T-cell (primary cell): Measurements from ENCODE around the gene PABPN1L. TPM values are rescaled to one million over a fixed set of nuclear protein-coding genes. Genes with fewer than 3 reads are reported as not detected.
A peak's percentile ranks its signal among the peaks of the same experiment; 100 is the strongest.

ENCODE experiments used
- ATAC-seq, 4 experiments: fragments of 200-7000 bp in 3 of 4; fragments of 150-1000 bp in 1 of 4; cut with Tn5 transposase; replicated peaks in 1 of 4; 1 replicate in 3 of 4; 2 replicates in 1 of 4; pipeline ENCODE4 v1.10.0; 2021; ENCODE audit warnings: moderate library complexity in 3 of 4, mild to moderate bottlenecking in 2 of 4, moderate number of reproducible peaks in 1 of 4
- CTCF ChIA-PET, 2 donors: fragments of 300-600 bp; sonication (Branson Sonifier 250); formaldehyde crosslinking; loops; one replicate each; lab custom pipeline; 2022; ENCODE audit warnings: antibody characterized with exemption in 2 of 2; lab: Charles Lee
- POLR2A ChIA-PET, 2 donors: fragments of 300-600 bp; sonication (Branson Sonifier 250); formaldehyde crosslinking; loops; one replicate each; lab custom pipeline; 2022; ENCODE audit warnings: antibody characterized with exemption in 2 of 2; lab: Charles Lee
- DNase-seq, 35 experiments: peaks; one replicate each; pipeline versions ENCODE4 v3.0.0 to v3.0.0-alpha.2; 2013 to 2023
- H3K27ac ChIP-seq: one replicate; pipeline ENCODE4 v1.5.1; 2013; ENCODE audit warnings: low read length
- H3K27me3 ChIP-seq, 2 experiments: replicated peaks in 1 of 2; 1 replicate in 1 of 2; 2 replicates in 1 of 2; pipeline versions ENCODE4 v1.6.1 to v1.7.0; 2013; ENCODE audit warnings: low read length in 1 of 2, mixed read lengths in 1 of 2; ENCODE audit not compliant: control insufficient read depth in 2 of 2, insufficient read depth in 2 of 2; ENCODE audit errors: extremely low read depth in 1 of 2
- H3K36me3 ChIP-seq, 2 donors: 1 replicate in 1 of 2; 2 replicates in 1 of 2; pipeline versions ENCODE4 v1.6.1 to v1.7.0; 2013; ENCODE audit warnings: low read length in 1 of 2; ENCODE audit not compliant: control insufficient read depth in 2 of 2, insufficient read depth in 1 of 2; ENCODE audit errors: extremely low read depth in 1 of 2
- H3K4me1 ChIP-seq, 2 experiments: 1 replicate in 1 of 2; 2 replicates in 1 of 2; pipeline versions ENCODE4 v1.6.1 to v1.7.0; 2013; ENCODE audit warnings: low read length in 2 of 2, mixed read lengths in 1 of 2; ENCODE audit not compliant: insufficient read depth in 2 of 2, control insufficient read depth in 1 of 2; ENCODE audit errors: extremely low read depth in 1 of 2
- H3K4me3 ChIP-seq, 2 donors: 1 replicate in 1 of 2; 2 replicates in 1 of 2; pipeline versions ENCODE4 v1.5.1 to v1.7.0; 2013; ENCODE audit warnings: mild to moderate bottlenecking in 2 of 2, low read length in 1 of 2, moderate library complexity in 1 of 2; ENCODE audit not compliant: control insufficient read depth in 1 of 2; ENCODE audit errors: extremely low read depth in 1 of 2
- H3K9me3 ChIP-seq: 2 replicates; pipeline ENCODE4 v1.7.0; 2013
- H3K27ac Mint-ChIP-seq, 2 donors: one replicate each; pipeline ENCODE4 v1.8.0; 2020 to 2021; ENCODE audit warnings: mild to moderate bottlenecking in 2 of 2, mixed read lengths in 2 of 2
- H3K27me3 Mint-ChIP-seq, 2 donors: one replicate each; pipeline ENCODE4 v1.8.0; 2021 to 2022; ENCODE audit warnings: mixed read lengths in 2 of 2
- H3K36me3 Mint-ChIP-seq: one replicate; pipeline ENCODE4 v1.8.0; 2021; ENCODE audit warnings: mixed read lengths
- H3K4me1 Mint-ChIP-seq, 3 donors: one replicate each; pipeline ENCODE4 v1.8.0; 2020 to 2022; ENCODE audit warnings: mixed read lengths in 3 of 3, mild to moderate bottlenecking in 1 of 3
- H3K4me3 Mint-ChIP-seq, 3 donors: one replicate each; pipeline ENCODE4 v1.8.0; 2020 to 2022; ENCODE audit warnings: mild to moderate bottlenecking in 3 of 3, mixed read lengths in 3 of 3, moderate library complexity in 3 of 3
- H3K9me3 Mint-ChIP-seq, 3 donors: one replicate each; pipeline ENCODE4 v1.8.0; 2020 to 2022; ENCODE audit warnings: mixed read lengths in 3 of 3
- WGBS: methylation state at CpG from one replicate; pipeline ENCODE4 v1.1.5; 2013; ENCODE audit warnings: missing lambda C conversion rate; ENCODE audit not compliant: insufficient coverage; 5-methylcytosine and 5-hydroxymethylcytosine counted together
- total RNA-seq, 35 experiments: library from RNA in 6 of 35; stranded (reverse) in 6 of 35; fragments of 120-200 nt in 1 of 35; gene quantifications; one replicate each; pipeline versions ENCODE4 v1.2.1 to v1.2.4 and lab custom pipeline; 2013 to 2026

Gene PABPN1L
- total RNA-seq, 5 donors from 2014 or later (not counting 1 experiment from before 2014, with no cell fraction given) = not detected

DNA sequence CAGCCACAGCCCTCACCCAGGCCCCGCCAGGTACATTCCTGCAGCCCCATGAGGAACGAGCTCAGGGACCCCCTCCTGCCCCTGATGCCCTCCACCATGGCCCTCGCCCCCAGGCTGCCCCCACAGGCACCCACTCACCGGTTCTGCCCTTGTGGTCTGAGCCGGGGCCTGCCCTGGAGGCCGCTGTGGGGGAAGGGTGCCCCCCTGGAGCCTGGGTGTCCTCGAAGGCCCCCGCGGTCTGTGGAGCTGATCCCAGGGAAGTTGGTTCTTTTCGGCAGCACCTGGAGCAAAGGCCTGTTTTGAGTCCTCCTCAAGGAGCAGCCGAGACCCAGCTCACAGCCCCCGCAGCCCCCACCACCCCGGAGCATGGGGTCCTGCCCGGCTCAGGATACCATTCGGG lies 2.4 kb downstream of the PABPN1L start:
- no peaks in the 10 kb centered on the region for H3K9me3 ChIP-seq
- no peak overlapping the region for H3K27ac Mint-ChIP-seq
- no peaks in the 10 kb centered on the region for H3K4me1 ChIP-seq
- H3K9me3 Mint-ChIP-seq = no peaks in the 10 kb centered on the region
- DNase-seq (no peak), ATAC-seq (no peak)
- peaks cover 0 to 10% of the 10 kb centered on the region in 2 experiments for H3K27me3 ChIP-seq
- peaks cover 0 to 6% of the 10 kb centered on the region in 2 donors for H3K27me3 Mint-ChIP-seq
- H3K4me1 Mint-ChIP-seq = peaks cover 0 to 4% (median 2%) of the 10 kb centered on the region in 3 donors
- ChIA-PET CTCF (no interaction called here), POLR2A (no interaction called here)
- no peak overlapping the region for H3K4me3 ChIP-seq
- H3K4me3 Mint-ChIP-seq = no peak overlapping the region
- H3K36me3 Mint-ChIP-seq = peaks cover 14% of the 10 kb centered on the region
- H3K36me3 ChIP-seq = peaks cover 4 to 37% of the 10 kb centered on the region in 2 donors
- no peak overlapping the region for H3K27ac ChIP-seq
- whole genome bisulfite sequencing = 98% methylated on average over 8 of the region's 15 CpGs

DNA sequence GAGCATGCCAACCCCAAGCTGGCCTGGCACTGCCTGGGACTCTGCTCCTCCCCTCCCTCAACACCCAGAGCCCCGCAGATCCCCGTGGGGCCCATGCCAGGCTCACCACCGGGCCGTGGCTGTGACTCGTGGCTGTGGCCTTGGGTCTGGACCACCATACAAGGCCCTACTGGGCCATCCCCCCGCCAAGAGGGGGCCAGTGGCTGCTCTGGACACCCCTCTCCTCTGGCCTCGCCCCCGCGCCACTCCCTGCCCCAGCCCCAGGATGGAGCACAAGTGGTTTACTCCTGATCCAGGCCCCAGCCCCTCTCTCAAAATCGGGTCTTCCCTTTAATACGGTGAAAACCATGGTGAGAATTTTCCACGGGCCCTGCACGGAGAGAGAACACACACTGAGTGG lies 3.0 kb downstream of the PABPN1L start:
- H3K9me3 Mint-ChIP-seq = no peaks in the 10 kb centered on the region
- CTCF ChIA-PET = no interaction called here
- Histone ChIP-seq H3K4me1 (peaks cover 0 to 2% of the 10 kb centered on the region in 2 experiments), H3K36me3 (peaks cover 4 to 43% of the 10 kb centered on the region in 2 donors), H3K9me3 (no peaks in the 10 kb centered on the region), H3K27ac (no peak overlapping the region), H3K27me3 (peaks cover 0 to 8% of the 10 kb centered on the region in 2 experiments), H3K4me3 (no peak overlapping the region)
- H3K36me3 Mint-ChIP-seq = peaks cover 14% of the 10 kb centered on the region
- POLR2A ChIA-PET = no interaction called here
- no peak overlapping the region for H3K27ac Mint-ChIP-seq
- 74% methylated on average over 8 of the region's 13 CpGs for WGBS
- DNase-seq = no peak
- ATAC-seq = no peak
- no peak overlapping the region for H3K4me3 Mint-ChIP-seq
- H3K4me1 Mint-ChIP-seq = peaks cover 3 to 10% (median 7%) of the 10 kb centered on the region in 3 donors
- H3K27me3 Mint-ChIP-seq = peaks cover 0 to under 1% of the 10 kb centered on the region in 2 donors

- Mint-ChIP-seq H3K27me3 (no peaks in the 10 kb centered on the region), H3K36me3 (peaks cover 14% of the 10 kb centered on the region), H3K4me3 (no peak overlapping the region), H3K4me1 (peaks cover 8 to 15% (median 11%) of the 10 kb centered on the region in 3 donors), H3K27ac (no peak overlapping the region), H3K9me3 (no peaks in the 10 kb centered on the region)
- no peak for ATAC-seq
- WGBS = 86% methylated on average over 5 of the region's 25 CpGs
- ChIA-PET POLR2A (no interaction called here), CTCF (no interaction called here)
- no peak overlapping the region for H3K27ac ChIP-seq
- peaks cover 0 to 8% of the 10 kb centered on the region in 2 experiments for H3K27me3 ChIP-seq
- H3K4me1 ChIP-seq = peaks cover 4 to 7% of the 10 kb centered on the region in 2 experiments
- DNase-seq = no peak
- H3K36me3 ChIP-seq = peaks cover 4 to 43% of the 10 kb centered on the region in 2 donors
- H3K9me3 ChIP-seq = no peaks in the 10 kb centered on the region
- no peak overlapping the region for H3K4me3 ChIP-seq
These were observed 3.5 kb downstream of the PABPN1L start for GRCh38 chr16:88862968-88863367.

DNA sequence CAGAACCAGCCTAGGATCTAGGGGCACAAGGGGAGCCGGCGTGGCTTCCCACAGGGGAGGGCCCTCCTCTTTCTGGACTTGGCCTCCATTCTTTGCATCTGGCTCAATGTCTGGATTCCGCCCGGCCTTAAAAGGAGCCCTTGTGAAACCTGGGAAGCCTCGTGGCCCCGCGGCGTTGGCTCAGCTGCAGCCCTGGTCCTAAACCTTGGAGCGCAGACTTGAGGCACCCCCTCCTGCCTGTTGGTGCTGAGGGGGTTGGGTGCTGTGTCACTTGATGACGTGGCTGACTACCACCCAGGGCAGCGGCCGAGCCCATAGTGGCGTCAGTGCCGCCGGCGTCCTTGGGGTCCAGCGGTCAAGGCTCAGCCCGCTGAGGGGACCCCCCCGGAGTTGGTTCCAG lies 5.1 kb downstream of the PABPN1L start:
- Histone ChIP-seq H3K9me3 (no peaks in the 10 kb centered on the region), H3K4me3 (no peak overlapping the region), H3K4me1 (peaks cover 7 to 16% of the 10 kb centered on the region in 2 experiments), H3K36me3 (peaks cover 4 to 43% of the 10 kb centered on the region in 2 donors), H3K27me3 (peaks cover 0 to 2% of the 10 kb centered on the region in 2 experiments), H3K27ac (no peak overlapping the region)
- Mint-ChIP-seq H3K36me3 (peaks cover 14% of the 10 kb centered on the region), H3K4me1 (peaks cover 16 to 19% (median 17%) of the 10 kb centered on the region in 3 donors), H3K4me3 (no peak overlapping the region), H3K27me3 (no peaks in the 10 kb centered on the region), H3K27ac (no peak overlapping the region), H3K9me3 (no peaks in the 10 kb centered on the region)
- WGBS = 97% methylated on average over 19 of the region's 19 CpGs
- CTCF ChIA-PET = no interaction called here
- POLR2A ChIA-PET = no interaction called here
- no peak for ATAC-seq
- DNase-seq = no peak

- no peak overlapping the region for H3K4me3 ChIP-seq
- peaks cover 12 to 34% of the 10 kb centered on the region in 2 experiments for H3K4me1 ChIP-seq
- H3K36me3 Mint-ChIP-seq = peaks cover 14% of the 10 kb centered on the region
- DNase-seq = no peak
- H3K27ac Mint-ChIP-seq = no peak overlapping the region
- no peaks in the 10 kb centered on the region for H3K27me3 ChIP-seq
- POLR2A ChIA-PET = no interaction called here
- H3K27me3 Mint-ChIP-seq = no peaks in the 10 kb centered on the region
- H3K4me3 Mint-ChIP-seq = peak overlapping the region in 2 of 3 donors; percentile 5 to 13
- H3K4me1 Mint-ChIP-seq = peaks cover 31 to 34% (median 31%) of the 10 kb centered on the region in 3 donors
- CTCF ChIA-PET = no interaction called here
- H3K27ac ChIP-seq = no peak overlapping the region
- no peaks in the 10 kb centered on the region for H3K9me3 ChIP-seq
- H3K36me3 ChIP-seq = peaks cover 4 to 43% of the 10 kb centered on the region in 2 donors
- ATAC-seq = no peak
- H3K9me3 Mint-ChIP-seq = no peaks in the 10 kb centered on the region
- 95% methylated on average over 13 of the region's 20 CpGs for WGBS
These were observed 6.9 kb downstream of the PABPN1L start for GRCh38 chr16:88859381-88860091.

DNA sequence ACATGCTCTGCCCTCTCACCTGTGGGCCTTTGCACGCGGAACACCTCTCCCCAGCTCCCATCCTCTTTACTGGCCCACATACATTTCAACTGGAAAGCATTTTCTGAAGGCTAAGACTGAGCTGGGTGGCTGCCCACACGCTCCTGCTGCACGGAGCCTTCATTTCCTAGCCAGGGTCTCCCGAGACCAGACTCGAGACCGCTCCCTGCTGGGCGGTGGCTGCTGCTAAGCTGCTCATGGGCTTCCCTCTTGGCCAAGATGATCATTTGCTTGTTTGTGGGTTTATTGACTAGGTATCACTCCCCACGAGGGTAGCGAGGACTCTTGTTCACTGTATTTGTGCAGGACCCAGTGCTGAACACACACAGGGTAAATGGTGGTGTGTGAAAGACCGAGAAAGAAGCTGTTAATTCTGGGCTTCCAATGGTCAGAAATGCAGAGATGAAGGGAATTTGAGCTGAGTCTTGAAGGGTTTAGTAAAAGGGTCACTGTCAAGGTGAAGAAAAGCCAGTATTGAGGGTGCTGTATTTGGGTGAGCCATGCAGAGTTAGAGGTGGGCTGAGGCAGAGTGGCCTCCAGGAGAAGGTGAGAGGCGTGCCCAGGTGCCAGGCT lies 8.6 kb downstream of the PABPN1L start:
- peak; percentile 51 to 56 (median 54) for ATAC-seq
- peak overlapping the region; percentile 68 for H3K27ac ChIP-seq
- WGBS = 13% methylated on average over 10 of the region's 12 CpGs

More for the DNA sequence above, 8.6 kb downstream of the PABPN1L start:
- Mint-ChIP-seq H3K9me3 (no peaks in the 10 kb centered on the region), H3K27ac (peak overlapping the region; percentile 90 to 97), H3K4me3 (peak overlapping the region; percentile 95 to 97 (median 97)), H3K27me3 (no peaks in the 10 kb centered on the region), H3K4me1 (peaks cover 31 to 37% (median 34%) of the 10 kb centered on the region in 3 donors), H3K36me3 (peaks cover 14% of the 10 kb centered on the region)
- peaks cover 12 to 38% of the 10 kb centered on the region in 2 experiments for H3K4me1 ChIP-seq
- no peaks in the 10 kb centered on the region for H3K9me3 ChIP-seq
- DNase-seq = peak; percentile 46 to 82 (median 67)
- ChIA-PET CTCF (interaction anchor here in 1 of 2 donors (0.6 to 1.3 kb wide), 8 partner anchors 8 to 356 kb away, joined by 3 to 6 read pairs (median 4); partner anchors contain the start of gene ZC3H18), POLR2A (interaction anchor here in 1 of 2 donors (0.5 to 1.0 kb wide), 2 partner anchors 47 to 60 kb away, joined by 3 read pairs; no protein-coding TSS in a partner anchor)
- H3K4me3 ChIP-seq = peak overlapping the region; percentile 98 to 100
- peaks cover 4 to 43% of the 10 kb centered on the region in 2 donors for H3K36me3 ChIP-seq
- H3K27me3 ChIP-seq = no peaks in the 10 kb centered on the region
